BJ (cell line): ENCODE measurements around the gene BEND7. TPM values are rescaled to one million over a fixed set of nuclear protein-coding genes. Genes with fewer than 3 reads are reported as not detected.

ENCODE experiments used
- CTCF ChIA-PET: fragments of 350-600 bp; formaldehyde crosslinking; extraction: SDS; loops from one replicate; lab custom pipeline; 2021; ENCODE audit warnings: antibody characterized with exemption, inconsistent platforms; lab: Yijun Ruan, JAX
- POLR2A ChIA-PET: fragments of 300-600 bp; sonication (Branson Sonifier 250); formaldehyde crosslinking; extraction: SDS; loops from one replicate; lab custom pipeline; 2021; ENCODE audit warnings: antibody characterized with exemption; lab: Charles Lee
- DNase-seq: peaks from one replicate; pipeline ENCODE4 v3.0.0-alpha.2; 2011; ENCODE audit warnings: low read depth
- H3K27me3 ChIP-seq: 2 replicates; pipeline ENCODE4 v1.6.0; 2011; ENCODE audit warnings: low read length; ENCODE audit not compliant: control insufficient read depth, insufficient read depth
- H3K36me3 ChIP-seq: 2 replicates; pipeline ENCODE4 v1.5.1; 2011; ENCODE audit warnings: low read length; ENCODE audit not compliant: control insufficient read depth, insufficient read depth
- H3K4me3 ChIP-seq: 2 replicates; pipeline ENCODE4 v1.5.1; 2011; ENCODE audit warnings: low read depth, mild to moderate bottlenecking, control low read depth, low read length
- polyA plus RNA-seq: library from polyadenylated mRNA; depleted of rRNA; stranded (reverse); fragments of >200 nt; gene quantifications from 2 replicates; pipeline ENCODE4 v1.2.3, GENCODE V29; 2011
- TF ChIP-seq, protein P1 (sequence below): IDR thresholded peaks from 2 replicates; pipeline ENCODE4 v1.5.1; 2011; ENCODE audit warnings: low read depth, mild to moderate bottlenecking, control low read depth, inconsistent platforms, low read length, moderate library complexity; ENCODE audit not compliant: insufficient read depth

BEND7 gene
- polyA plus RNA-seq, 1 experiment: 4.5 TPM

DNA sequence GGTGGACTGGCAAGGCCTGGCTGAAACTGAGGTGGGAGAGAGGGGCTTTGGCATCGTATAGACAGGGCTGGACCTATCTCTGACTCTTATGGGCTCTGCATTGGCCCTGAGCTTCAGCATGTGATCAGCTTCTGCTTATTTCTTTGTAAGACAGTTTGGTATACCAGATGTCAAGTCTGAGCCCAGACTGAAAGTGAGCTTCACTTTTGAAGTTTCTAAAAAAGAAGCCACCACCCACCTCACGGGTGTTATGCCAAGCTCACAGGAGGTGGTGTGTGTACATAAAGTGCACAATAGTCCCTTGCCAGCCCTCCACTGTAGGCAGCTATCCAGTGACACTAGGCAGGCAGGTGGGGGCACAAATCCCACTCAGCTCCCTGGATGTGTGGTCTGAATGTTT, 112.1 kb downstream of the BEND7 start:
- ChIA-PET POLR2A (no interaction called here), CTCF (interaction anchor here (0.9 to 3.8 kb wide), 2 partner anchors 44 to 120 kb away, joined by 3 to 16 read pairs; no protein-coding TSS in a partner anchor)
- no peaks in the 10 kb centered on the region for H3K36me3 ChIP-seq
- no peak for DNase-seq
- H3K27me3 ChIP-seq: peaks cover 3% of the 10 kb centered on the region
- no peak overlapping the region for H3K4me3 ChIP-seq
- TF ChIP-seq, protein P1, sequence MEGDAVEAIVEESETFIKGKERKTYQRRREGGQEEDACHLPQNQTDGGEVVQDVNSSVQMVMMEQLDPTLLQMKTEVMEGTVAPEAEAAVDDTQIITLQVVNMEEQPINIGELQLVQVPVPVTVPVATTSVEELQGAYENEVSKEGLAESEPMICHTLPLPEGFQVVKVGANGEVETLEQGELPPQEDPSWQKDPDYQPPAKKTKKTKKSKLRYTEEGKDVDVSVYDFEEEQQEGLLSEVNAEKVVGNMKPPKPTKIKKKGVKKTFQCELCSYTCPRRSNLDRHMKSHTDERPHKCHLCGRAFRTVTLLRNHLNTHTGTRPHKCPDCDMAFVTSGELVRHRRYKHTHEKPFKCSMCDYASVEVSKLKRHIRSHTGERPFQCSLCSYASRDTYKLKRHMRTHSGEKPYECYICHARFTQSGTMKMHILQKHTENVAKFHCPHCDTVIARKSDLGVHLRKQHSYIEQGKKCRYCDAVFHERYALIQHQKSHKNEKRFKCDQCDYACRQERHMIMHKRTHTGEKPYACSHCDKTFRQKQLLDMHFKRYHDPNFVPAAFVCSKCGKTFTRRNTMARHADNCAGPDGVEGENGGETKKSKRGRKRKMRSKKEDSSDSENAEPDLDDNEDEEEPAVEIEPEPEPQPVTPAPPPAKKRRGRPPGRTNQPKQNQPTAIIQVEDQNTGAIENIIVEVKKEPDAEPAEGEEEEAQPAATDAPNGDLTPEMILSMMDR: no peak

DNA sequence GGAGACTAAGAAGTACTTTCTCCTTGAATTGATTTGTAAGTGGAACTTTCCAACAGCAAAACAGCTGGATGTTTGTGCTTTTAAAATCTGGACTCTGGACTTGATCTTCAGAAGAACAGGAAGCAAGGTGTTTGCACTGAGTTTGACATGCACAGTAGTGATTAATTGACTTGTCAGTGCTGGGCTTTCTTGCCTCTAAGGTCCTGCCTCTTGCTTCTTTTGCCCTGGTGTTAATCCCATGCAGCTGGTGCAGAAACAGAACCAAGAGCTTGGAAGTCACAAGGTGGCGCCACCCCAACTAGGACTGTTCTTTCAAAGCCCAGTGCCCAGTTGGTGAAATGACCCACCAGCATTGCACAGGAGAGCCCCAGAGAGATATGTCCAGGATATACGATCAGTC, 114.0 kb downstream of the BEND7 start:
- peaks cover 3% of the 10 kb centered on the region for H3K27me3 ChIP-seq
- ChIA-PET POLR2A (no interaction called here), CTCF (interaction anchor here (0.6 to 3.8 kb wide), 8 partner anchors 10 to 1063 kb away, joined by 3 to 16 read pairs (median 4); no protein-coding TSS in a partner anchor)
- H3K36me3 ChIP-seq: no peaks in the 10 kb centered on the region
- H3K4me3 ChIP-seq: no peak overlapping the region
- DNase-seq: no peak
- TF ChIP-seq, protein P1: peak; percentile 45

DNA sequence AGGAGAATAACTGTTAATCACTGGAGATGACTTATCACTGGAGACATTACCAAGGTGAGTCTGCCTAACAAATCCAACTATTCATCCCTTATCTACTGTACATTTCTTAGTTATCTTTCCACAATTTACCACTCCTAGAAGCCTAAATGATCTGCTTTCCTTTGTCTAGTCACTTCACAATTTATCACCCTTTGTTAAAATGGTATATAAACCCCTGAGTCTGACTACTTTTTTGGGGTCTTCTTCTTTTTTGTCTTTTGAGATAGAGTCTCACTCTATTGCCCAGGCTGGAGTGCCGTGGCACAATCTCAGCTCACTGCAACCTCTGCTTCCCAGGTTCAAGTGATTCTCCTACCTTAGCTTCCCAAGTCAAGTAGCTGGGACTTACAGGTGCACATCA, 114.7 kb downstream of the BEND7 start:
- no peak overlapping the region for H3K4me3 ChIP-seq
- ChIA-PET CTCF (interaction anchor here (0.8 to 3.8 kb wide), 6 partner anchors 10 to 123 kb away, joined by 3 to 16 read pairs (median 4); no protein-coding TSS in a partner anchor), POLR2A (no interaction called here)
- H3K36me3 ChIP-seq: no peaks in the 10 kb centered on the region
- no peak for DNase-seq
- TF ChIP-seq, protein P1: no peak
- peaks cover 3% of the 10 kb centered on the region for H3K27me3 ChIP-seq

DNA sequence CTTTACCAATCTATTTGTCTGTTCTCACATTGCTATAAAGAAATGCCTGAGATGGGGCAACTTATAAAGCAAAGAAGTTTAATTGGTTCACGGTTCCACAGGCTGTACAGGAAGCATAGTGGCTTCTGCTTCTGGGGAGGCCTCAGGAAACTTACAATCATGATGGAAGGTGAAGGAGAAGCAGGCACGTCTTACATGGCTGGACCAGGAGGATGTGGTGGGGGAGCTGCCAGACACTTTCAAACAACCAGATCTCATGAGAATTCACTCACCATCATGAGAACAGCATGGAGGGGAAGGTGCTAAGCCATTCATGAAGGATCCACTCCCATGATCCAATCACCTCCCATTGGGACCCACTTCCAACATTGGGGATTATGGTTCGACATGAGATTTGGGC, 115.9 kb downstream of the BEND7 start:
- POLR2A ChIA-PET: no interaction called here
- CTCF ChIA-PET: interaction anchor here (2.5 kb wide), 1 partner anchor 8 kb away, joined by 9 read pairs; no protein-coding TSS in a partner anchor

DNA sequence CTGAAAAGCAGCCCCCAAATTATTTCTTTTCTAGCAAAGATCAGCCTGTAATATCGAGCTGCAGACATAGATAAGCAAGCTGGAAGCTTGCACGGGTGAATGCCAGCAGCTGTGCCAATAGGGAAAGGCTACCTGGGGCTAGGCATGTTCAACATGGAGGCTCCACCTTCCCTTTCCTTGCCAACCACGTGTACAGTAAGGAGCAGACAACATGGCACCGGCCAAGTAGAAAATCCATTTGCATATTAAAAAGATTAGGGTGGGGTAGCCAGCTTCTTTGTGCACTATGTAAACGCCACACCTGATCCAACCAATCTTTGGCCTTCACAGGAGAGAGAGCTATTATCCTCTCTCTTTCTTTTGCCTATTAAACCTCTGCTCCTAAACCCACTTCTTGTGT, 124.0 kb downstream of the BEND7 start:
- H3K36me3 ChIP-seq: no peaks in the 10 kb centered on the region
- H3K27me3 ChIP-seq: no peaks in the 10 kb centered on the region
- ChIA-PET POLR2A (no interaction called here), CTCF (interaction anchor here (1.0 to 2.3 kb wide), 4 partner anchors 9 to 133 kb away, joined by 3 to 9 read pairs (median 3); no protein-coding TSS in a partner anchor)
- DNase-seq: no peak
- TF ChIP-seq, protein P1: no peak
- no peak overlapping the region for H3K4me3 ChIP-seq

More for the DNA sequence above, 115.9 kb downstream of the BEND7 start:
- TF ChIP-seq, protein P1: no peak
- H3K4me3 ChIP-seq: no peak overlapping the region
- peaks cover 3% of the 10 kb centered on the region for H3K27me3 ChIP-seq
- DNase-seq: no peak
- no peaks in the 10 kb centered on the region for H3K36me3 ChIP-seq
